ENCODE results near the gene RAG1.
"Not testable (repeated sequence)": the region's sequence is repeated elsewhere in the genome, so short reads cannot be mapped to it uniquely, and the experiment has no call there.

Gene RAG1

GRCh38 chr11:36567694-36568093, at the start of gene RAG1:
Gene RAG1 (plus strand): TSS chr11:36568007. CDS start chr11:36573305, 5,298 bp downstream.
- TF ChIP-seq CTCF (IDR thresholded peaks at IDR 0.05; ENCODE audit: borderline replicate concordance, insufficient read depth, low read depth, low read length) = no peak

GRCh38 chr11:36530840-36531239, 37.0 kb upstream of the RAG1 start:
- no peak for TF ChIP-seq CTCF (IDR thresholded peaks at IDR 0.05; ENCODE audit: borderline replicate concordance, insufficient read depth, low read depth, low read length)
- H3K4me3 ChIP-seq (ENCODE audit: low read depth, low read length) = no peak overlapping the region

More at GRCh38 chr11:36567694-36568093, at the start of gene RAG1:
- no peak within 1 kb of the TSS for H3K4me3 ChIP-seq (ENCODE audit: low read depth, low read length)

- TF ChIP-seq CTCF (IDR thresholded peaks at IDR 0.05; ENCODE audit: borderline replicate concordance, insufficient read depth, low read depth, low read length) = no peak
- H3K4me3 ChIP-seq (ENCODE audit: low read depth, low read length) = no peak overlapping the region
These were observed 34.7 kb upstream of the RAG1 start for GRCh38 chr11:36532941-36533601.

- no peak for TF ChIP-seq CTCF (IDR thresholded peaks at IDR 0.05; ENCODE audit: borderline replicate concordance, insufficient read depth, low read depth, low read length)
These were observed 33.4 kb upstream of the RAG1 start for GRCh38 chr11:36534276-36534840.

GRCh38 chr11:36540998-36541397, 26.8 kb upstream of the RAG1 start:
- TF ChIP-seq CTCF (IDR thresholded peaks at IDR 0.05; ENCODE audit: borderline replicate concordance, insufficient read depth, low read depth, low read length) = peak; percentile 47
- no peak overlapping the region for H3K4me3 ChIP-seq (ENCODE audit: low read depth, low read length)

More at GRCh38 chr11:36534276-36534840, 33.4 kb upstream of the RAG1 start:
- no peak overlapping the region for H3K4me3 ChIP-seq (ENCODE audit: low read depth, low read length)

GRCh38 chr11:36550385-36551115, 17.3 kb upstream of the RAG1 start:
- TF ChIP-seq CTCF (IDR thresholded peaks at IDR 0.05; ENCODE audit: borderline replicate concordance, insufficient read depth, low read depth, low read length) = no peak

GRCh38 chr11:36557390-36557789, 10.4 kb upstream of the RAG1 start:
- H3K4me3 ChIP-seq (ENCODE audit: low read depth, low read length) = not testable (repeated sequence)

More at GRCh38 chr11:36550385-36551115, 17.3 kb upstream of the RAG1 start:
- no peak overlapping the region for H3K4me3 ChIP-seq (ENCODE audit: low read depth, low read length)
